HepG2 (cell line): ENCODE measurements around the gene PDIA4. TPM values are rescaled to one million over a fixed set of nuclear protein-coding genes. Genes with fewer than 3 reads are reported as not detected.

Experiments used
- BORCS8-MEF2B ChIP-seq: sonication (generic); formaldehyde crosslinking; IDR thresholded peaks from 2 replicates; pipeline ENCODE4 v1.8.0; 2022; ENCODE audit warnings: mild to moderate bottlenecking, missing genetic modification reagents
- CREM ChIP-seq, 2 experiments: sonication (generic) in 1 of 2; formaldehyde crosslinking in 1 of 2; IDR thresholded peaks; 2 replicates each; pipeline versions ENCODE4 v1.4.0 to v1.6.1; 2016 to 2020; ENCODE audit warnings: antibody characterized with exemption in 1 of 2, mild to moderate bottlenecking in 1 of 2, missing genetic modification reagents in 1 of 2
- GFI1 ChIP-seq: sonication (generic); formaldehyde crosslinking; IDR thresholded peaks from 2 replicates; pipeline ENCODE4 v1.5.0; 2020; ENCODE audit warnings: missing genetic modification reagents, mild to moderate bottlenecking, borderline replicate concordance
- HCFC1 ChIP-seq: fragments of 150-350 bp; IDR thresholded peaks from 2 replicates; pipeline ENCODE4 v1.6.1; 2014; ENCODE audit warnings: low read depth, low read length
- HMG20A ChIP-seq: IDR thresholded peaks from 2 replicates; pipeline ENCODE4 v1.6.1; 2016; ENCODE audit warnings: borderline replicate concordance
- HNF1B ChIP-seq: sonication (generic); formaldehyde crosslinking; IDR thresholded peaks from 2 replicates; pipeline ENCODE4 v1.5.1; 2020; ENCODE audit warnings: mild to moderate bottlenecking, moderate library complexity, missing genetic modification reagents
- HNRNPK ChIP-seq: fragments of 200-400 bp; formaldehyde crosslinking; IDR thresholded peaks from 2 replicates; pipeline ENCODE4 v1.6.1; 2018; ENCODE audit warnings: low read length, low read depth, moderate library complexity, mild to moderate bottlenecking; ENCODE audit not compliant: poor library complexity, severe bottlenecking
- PRMT3 ChIP-seq: sonication (generic); formaldehyde crosslinking; IDR thresholded peaks from 2 replicates; pipeline ENCODE4 v1.8.1; 2022; ENCODE audit warnings: low read depth, mild to moderate bottlenecking, moderate library complexity, missing genetic modification reagents, borderline replicate concordance
- RNF2 ChIP-seq: fragments of 450-650 bp; conservative IDR thresholded peaks from 2 replicates; pipeline ENCODE4 v1.6.1; 2016; ENCODE audit warnings: low read depth
- SRSF1 ChIP-seq: fragments of 200-400 bp; formaldehyde crosslinking; optimal IDR thresholded peaks from 2 replicates; pipeline ENCODE3; 2017; ENCODE audit warnings: mild to moderate bottlenecking, low read depth, low read length, moderate library complexity
- THAP11 ChIP-seq: IDR thresholded peaks from 2 replicates; pipeline ENCODE4 v1.6.1; 2016; ENCODE audit warnings: missing biosample characterization, missing genetic modification reagents
- ZNF160 ChIP-seq: sonication (generic); formaldehyde crosslinking; IDR thresholded peaks from 2 replicates; pipeline ENCODE4 v1.8.0; 2022; ENCODE audit warnings: mild to moderate bottlenecking, inconsistent platforms, missing genetic modification reagents
- ZNF333 ChIP-seq: sonication (generic); formaldehyde crosslinking; IDR thresholded peaks from 2 replicates; pipeline ENCODE4 v1.4.0; 2020; ENCODE audit warnings: mild to moderate bottlenecking, missing genetic modification reagents, borderline replicate concordance
- ZNF589 ChIP-seq: sonication (generic); formaldehyde crosslinking; conservative IDR thresholded peaks from 2 replicates; pipeline ENCODE4 v1.8.0; 2022; ENCODE audit warnings: mild to moderate bottlenecking, moderate library complexity, missing genetic modification reagents
- ZNF644 ChIP-seq: IDR thresholded peaks from 2 replicates; pipeline ENCODE4 v1.6.1; 2016; ENCODE audit warnings: low read depth
- polyA plus RNA-seq, 8 experiments: library from polyadenylated mRNA; depleted of rRNA in 3 of 8; stranded (reverse) in 7 of 8; unstranded in 1 of 8; fragments of >200 nt; fragmentation: Illumina TruSeq in 4 of 8; extraction: Trizol in 4 of 8; gene quantifications; 2 replicates each; pipeline versions ENCODE4 v1.2.1 to v1.2.3, GENCODE V29; 2011 to 2016; ENCODE audit warnings: low read depth in 4 of 8, missing spikeins in 1 of 8, mixed read lengths in 1 of 8; ENCODE audit not compliant: insufficient read depth in 1 of 8
- total RNA-seq, 5 experiments: library from RNA; depleted of rRNA; stranded (reverse); fragments of >200 nt; fragmentation: Illumina TruSeq; extraction: Trizol; gene quantifications; 2 replicates each; pipeline ENCODE4 v1.2.3, GENCODE V29; 2016; ENCODE audit warnings: low read depth in 1 of 5
- TF ChIP-seq, protein P1 (sequence below): IDR thresholded peaks from 2 replicates; pipeline ENCODE4 v1.6.1; 2012; ENCODE audit warnings: inconsistent platforms
- TF ChIP-seq, protein P2 (sequence below): sonication (generic); formaldehyde crosslinking; IDR thresholded peaks from 2 replicates; pipeline ENCODE4 v1.4.0; 2020; ENCODE audit warnings: missing genetic modification reagents
- TF ChIP-seq, protein P3 (sequence below): sonication (generic); formaldehyde crosslinking; IDR thresholded peaks from 2 replicates; pipeline ENCODE4 v1.4.0; 2020; ENCODE audit warnings: missing genetic modification reagents, borderline replicate concordance
- TF ChIP-seq, protein P4 (sequence below): sonication (generic); formaldehyde crosslinking; IDR thresholded peaks from 2 replicates; pipeline ENCODE4 v1.4.0; 2020; ENCODE audit warnings: mild to moderate bottlenecking, missing genetic modification reagents

PDIA4 gene
- total and polyA plus RNA-seq, 2 of the 13 experiments (the other 11 are each of a cell fraction or from before 2014, with no cell fraction given), result 278 to 402 TPM

- TF ChIP-seq ZNF160 (0 out of 2 replicates have a peak, but pooled peaks have one; percentile 30), ZNF333 (CRISPR knock-in tag) (peak; percentile 82), ZNF644 (CRISPR knock-in tag) (no peak), BORCS8-MEF2B (peak; percentile 97; the same call in 1 of the 2 replicates), HNF1B (CRISPR knock-in tag) (peak; percentile 74), GFI1 (CRISPR knock-in tag) (no peak; the same call in 1 of the 2 replicates), RNF2 (0 out of 2 replicates have a peak, but pooled peaks have one; percentile 62), THAP11 (peak; percentile 85), ZNF589 (CRISPR knock-in tag) (peak; percentile 55; the same call in 1 of the 2 replicates), HMG20A (CRISPR knock-in tag) (no peak), SRSF1 (peak; percentile 77), HNRNPK (peak; percentile 68), HCFC1 (peak; percentile 20; the same call in 1 of the 2 replicates), PRMT3 (CRISPR knock-in tag) (peak; percentile 92; the same call in 1 of the 2 replicates), CREM (IDR thresholded peaks at IDR 0.05) (peak; percentile 42), CREM (CRISPR knock-in tag; IDR thresholded peaks at IDR 0.05) (no peak; the same call in 1 of the 2 replicates)
- TF ChIP-seq, protein P1, sequence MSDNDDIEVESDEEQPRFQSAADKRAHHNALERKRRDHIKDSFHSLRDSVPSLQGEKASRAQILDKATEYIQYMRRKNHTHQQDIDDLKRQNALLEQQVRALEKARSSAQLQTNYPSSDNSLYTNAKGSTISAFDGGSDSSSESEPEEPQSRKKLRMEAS, result peak; percentile 97
- TF ChIP-seq, protein P2, sequence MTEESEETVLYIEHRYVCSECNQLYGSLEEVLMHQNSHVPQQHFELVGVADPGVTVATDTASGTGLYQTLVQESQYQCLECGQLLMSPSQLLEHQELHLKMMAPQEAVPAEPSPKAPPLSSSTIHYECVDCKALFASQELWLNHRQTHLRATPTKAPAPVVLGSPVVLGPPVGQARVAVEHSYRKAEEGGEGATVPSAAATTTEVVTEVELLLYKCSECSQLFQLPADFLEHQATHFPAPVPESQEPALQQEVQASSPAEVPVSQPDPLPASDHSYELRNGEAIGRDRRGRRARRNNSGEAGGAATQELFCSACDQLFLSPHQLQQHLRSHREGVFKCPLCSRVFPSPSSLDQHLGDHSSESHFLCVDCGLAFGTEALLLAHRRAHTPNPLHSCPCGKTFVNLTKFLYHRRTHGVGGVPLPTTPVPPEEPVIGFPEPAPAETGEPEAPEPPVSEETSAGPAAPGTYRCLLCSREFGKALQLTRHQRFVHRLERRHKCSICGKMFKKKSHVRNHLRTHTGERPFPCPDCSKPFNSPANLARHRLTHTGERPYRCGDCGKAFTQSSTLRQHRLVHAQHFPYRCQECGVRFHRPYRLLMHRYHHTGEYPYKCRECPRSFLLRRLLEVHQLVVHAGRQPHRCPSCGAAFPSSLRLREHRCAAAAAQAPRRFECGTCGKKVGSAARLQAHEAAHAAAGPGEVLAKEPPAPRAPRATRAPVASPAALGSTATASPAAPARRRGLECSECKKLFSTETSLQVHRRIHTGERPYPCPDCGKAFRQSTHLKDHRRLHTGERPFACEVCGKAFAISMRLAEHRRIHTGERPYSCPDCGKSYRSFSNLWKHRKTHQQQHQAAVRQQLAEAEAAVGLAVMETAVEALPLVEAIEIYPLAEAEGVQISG (CRISPR knock-in tag), result peak; percentile 80
- TF ChIP-seq, protein P3, sequence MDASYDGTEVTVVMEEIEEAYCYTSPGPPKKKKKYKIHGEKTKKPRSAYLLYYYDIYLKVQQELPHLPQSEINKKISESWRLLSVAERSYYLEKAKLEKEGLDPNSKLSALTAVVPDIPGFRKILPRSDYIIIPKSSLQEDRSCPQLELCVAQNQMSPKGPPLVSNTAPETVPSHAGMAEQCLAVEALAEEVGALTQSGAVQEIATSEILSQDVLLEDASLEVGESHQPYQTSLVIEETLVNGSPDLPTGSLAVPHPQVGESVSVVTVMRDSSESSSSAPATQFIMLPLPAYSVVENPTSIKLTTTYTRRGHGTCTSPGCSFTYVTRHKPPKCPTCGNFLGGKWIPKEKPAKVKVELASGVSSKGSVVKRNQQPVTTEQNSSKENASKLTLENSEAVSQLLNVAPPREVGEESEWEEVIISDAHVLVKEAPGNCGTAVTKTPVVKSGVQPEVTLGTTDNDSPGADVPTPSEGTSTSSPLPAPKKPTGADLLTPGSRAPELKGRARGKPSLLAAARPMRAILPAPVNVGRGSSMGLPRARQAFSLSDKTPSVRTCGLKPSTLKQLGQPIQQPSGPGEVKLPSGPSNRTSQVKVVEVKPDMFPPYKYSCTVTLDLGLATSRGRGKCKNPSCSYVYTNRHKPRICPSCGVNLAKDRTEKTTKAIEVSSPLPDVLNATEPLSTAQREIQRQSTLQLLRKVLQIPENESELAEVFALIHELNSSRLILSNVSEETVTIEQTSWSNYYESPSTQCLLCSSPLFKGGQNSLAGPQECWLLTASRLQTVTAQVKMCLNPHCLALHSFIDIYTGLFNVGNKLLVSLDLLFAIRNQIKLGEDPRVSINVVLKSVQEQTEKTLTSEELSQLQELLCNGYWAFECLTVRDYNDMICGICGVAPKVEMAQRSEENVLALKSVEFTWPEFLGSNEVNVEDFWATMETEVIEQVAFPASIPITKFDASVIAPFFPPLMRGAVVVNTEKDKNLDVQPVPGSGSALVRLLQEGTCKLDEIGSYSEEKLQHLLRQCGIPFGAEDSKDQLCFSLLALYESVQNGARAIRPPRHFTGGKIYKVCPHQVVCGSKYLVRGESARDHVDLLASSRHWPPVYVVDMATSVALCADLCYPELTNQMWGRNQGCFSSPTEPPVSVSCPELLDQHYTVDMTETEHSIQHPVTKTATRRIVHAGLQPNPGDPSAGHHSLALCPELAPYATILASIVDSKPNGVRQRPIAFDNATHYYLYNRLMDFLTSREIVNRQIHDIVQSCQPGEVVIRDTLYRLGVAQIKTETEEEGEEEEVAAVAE, result peak; percentile 97
- TF ChIP-seq, protein P4, sequence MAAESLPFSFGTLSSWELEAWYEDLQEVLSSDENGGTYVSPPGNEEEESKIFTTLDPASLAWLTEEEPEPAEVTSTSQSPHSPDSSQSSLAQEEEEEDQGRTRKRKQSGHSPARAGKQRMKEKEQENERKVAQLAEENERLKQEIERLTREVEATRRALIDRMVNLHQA (CRISPR knock-in tag), result no peak
These were observed at the start of gene PDIA4 (continued) for GRCh38 chr7:149028346-149029109.
